ENCODE data around the gene PAX9.
"Not testable (repeated sequence)": the region's sequence is repeated elsewhere in the genome, so short reads cannot be mapped to it uniquely, and the experiment has no call there.

The PAX9 gene

GRCh38 chr14:36676236-36676635 is 14.6 kb downstream of the PAX9 start:
- no peak for DNase-seq

- no peak for DNase-seq
Measured at GRCh38 chr14:36682338-36682737, 20.7 kb downstream of the PAX9 start.

GRCh38 chr14:36683083-36683724 is 21.5 kb downstream of the PAX9 start:
- no peak for DNase-seq

- no peak for DNase-seq
Measured at GRCh38 chr14:36684946-36685345, 23.3 kb downstream of the PAX9 start.

GRCh38 chr14:36690311-36691040 is 28.8 kb downstream of the PAX9 start:
- no peak for DNase-seq

GRCh38 chr14:36699420-36699819 is 37.8 kb downstream of the PAX9 start:
- not testable (repeated sequence) for DNase-seq

- DNase-seq, result no peak
Measured at GRCh38 chr14:36700651-36701050, 39.0 kb downstream of the PAX9 start.

- no peak for DNase-seq
Measured at GRCh38 chr14:36701132-36701531, 39.5 kb downstream of the PAX9 start.

- DNase-seq, result no peak
Measured at GRCh38 chr14:36702474-36702873, 40.8 kb downstream of the PAX9 start.

GRCh38 chr14:36707570-36707969 is 45.9 kb downstream of the PAX9 start:
- DNase-seq, result no peak

GRCh38 chr14:36713960-36714703 is 52.5 kb downstream of the PAX9 start:
- no peak for DNase-seq

GRCh38 chr14:36716614-36717184 is 55.0 kb downstream of the PAX9 start:
- no peak for DNase-seq

- no peak for DNase-seq
Measured at GRCh38 chr14:36717363-36717762, 55.7 kb downstream of the PAX9 start.

- DNase-seq, result no peak
Measured at GRCh38 chr14:36718216-36718615, 56.6 kb downstream of the PAX9 start.

GRCh38 chr14:36719823-36720222 is 58.2 kb downstream of the PAX9 start:
- DNase-seq, result no peak

GRCh38 chr14:36720657-36721056 is 59.0 kb downstream of the PAX9 start:
- no peak for DNase-seq

GRCh38 chr14:36721877-36722276 is 60.2 kb downstream of the PAX9 start:
- no peak for DNase-seq

- DNase-seq, result no peak
Measured at GRCh38 chr14:36723530-36723929, 61.9 kb downstream of the PAX9 start.

GRCh38 chr14:36724162-36724561 is 62.5 kb downstream of the PAX9 start:
- no peak for DNase-seq

GRCh38 chr14:36726128-36726527 is 64.5 kb downstream of the PAX9 start:
- no peak for DNase-seq

All from AML-193 (cell line).